ENCODE data around the gene NIBAN1. TPM values are rescaled to one million over a fixed set of nuclear protein-coding genes. Genes with fewer than 3 reads are reported as not detected.

Gene NIBAN1
- 97.4 and 169 TPM in 2 replicates for total RNA-seq

GRCh38 chr1:184974056-184974836 is at the start of gene NIBAN1:
NIBAN1 (minus strand) TSS chr1:184974508; CDS start chr1:184974356, 152 bp downstream.
- Histone ChIP-seq H3K4me3 (ENCODE audit: low read depth, low read length) (peak within 1 kb of the TSS; percentile 79), H3K36me3 (ENCODE audit: control insufficient read depth, insufficient read depth, low read length) (no peaks in the 10 kb centered on the region), H3K27me3 (ENCODE audit: control insufficient read depth, insufficient read depth, low read length) (no peaks in the 10 kb centered on the region)
- DNase-seq (ENCODE audit: low read depth) (peak; percentile 50), FAIRE-seq (no peak)
- TF ChIP-seq CTCF (IDR thresholded peaks at IDR 0.05; ENCODE audit: insufficient read depth, low read length, severe bottlenecking) = no peak

- DNase-seq (ENCODE audit: low read depth) = no peak
- no peak overlapping the region for H3K4me3 ChIP-seq (ENCODE audit: low read depth, low read length)
- no peak for FAIRE-seq
- H3K27me3 ChIP-seq (ENCODE audit: control insufficient read depth, insufficient read depth, low read length) = no peaks in the 10 kb centered on the region
- no peaks in the 10 kb centered on the region for H3K36me3 ChIP-seq (ENCODE audit: control insufficient read depth, insufficient read depth, low read length)
- no peak for TF ChIP-seq CTCF (IDR thresholded peaks at IDR 0.05; ENCODE audit: insufficient read depth, low read length, severe bottlenecking)
These were observed 43.7 kb upstream of the NIBAN1 start for GRCh38 chr1:185017966-185018365.

GRCh38 chr1:185017338-185017737 is 43.0 kb upstream of the NIBAN1 start:
- Histone ChIP-seq H3K4me3 (ENCODE audit: low read depth, low read length) (no peak overlapping the region), H3K36me3 (ENCODE audit: control insufficient read depth, insufficient read depth, low read length) (no peaks in the 10 kb centered on the region), H3K27me3 (ENCODE audit: control insufficient read depth, insufficient read depth, low read length) (no peaks in the 10 kb centered on the region)
- FAIRE-seq (peak; percentile 62), DNase-seq (ENCODE audit: low read depth) (peak; percentile 95)
- TF ChIP-seq CTCF (IDR thresholded peaks at IDR 0.05; ENCODE audit: insufficient read depth, low read length, severe bottlenecking) = no peak

DNA sequence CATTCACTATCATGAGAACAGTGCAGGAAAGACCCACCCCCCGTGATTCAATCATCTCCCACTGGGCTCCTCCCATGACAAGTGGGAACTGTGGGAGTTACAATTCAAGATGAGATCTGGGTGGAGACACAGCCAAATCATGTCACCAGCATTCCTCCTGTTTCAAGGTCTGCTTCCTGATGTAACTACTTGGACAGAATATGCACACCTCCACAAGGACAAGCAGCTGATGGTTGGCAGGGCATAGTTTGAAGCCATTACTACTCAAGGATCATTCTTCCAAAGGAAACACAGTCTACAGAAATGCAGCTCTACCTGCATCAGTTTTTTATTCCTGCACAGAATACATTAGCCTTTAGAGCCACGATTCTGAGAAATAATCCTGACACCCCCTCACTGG is 42.6 kb upstream of the NIBAN1 start:
- no peaks in the 10 kb centered on the region for H3K36me3 ChIP-seq (ENCODE audit: control insufficient read depth, insufficient read depth, low read length)
- DNase-seq (ENCODE audit: low read depth) (peak; percentile 27), FAIRE-seq (no peak)
- TF ChIP-seq CTCF (IDR thresholded peaks at IDR 0.05; ENCODE audit: insufficient read depth, low read length, severe bottlenecking) = no peak
- H3K4me3 ChIP-seq (ENCODE audit: low read depth, low read length) = no peak overlapping the region
- no peaks in the 10 kb centered on the region for H3K27me3 ChIP-seq (ENCODE audit: control insufficient read depth, insufficient read depth, low read length)

DNA sequence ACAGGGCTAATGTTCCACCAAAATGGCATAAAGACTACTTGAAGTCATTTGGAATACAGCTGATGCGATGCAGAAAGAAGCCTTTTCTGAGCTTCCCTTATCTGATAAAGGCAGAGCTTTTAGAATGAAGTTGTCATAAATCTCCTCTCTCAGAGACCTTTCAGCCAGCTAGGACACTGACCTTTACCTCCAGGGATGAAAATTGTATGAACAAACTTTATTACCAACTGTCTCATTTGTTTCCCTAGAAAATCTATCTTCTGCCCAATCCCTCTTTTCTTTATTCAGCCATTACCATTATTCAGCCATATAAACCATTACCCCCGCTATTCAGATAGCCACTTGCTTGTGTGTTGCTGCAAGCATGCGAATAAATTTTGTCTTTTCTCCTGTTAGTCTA is 41.3 kb upstream of the NIBAN1 start:
- DNase-seq (ENCODE audit: low read depth) = no peak
- Histone ChIP-seq H3K36me3 (ENCODE audit: control insufficient read depth, insufficient read depth, low read length) (no peaks in the 10 kb centered on the region), H3K27me3 (ENCODE audit: control insufficient read depth, insufficient read depth, low read length) (no peaks in the 10 kb centered on the region), H3K4me3 (ENCODE audit: low read depth, low read length) (no peak overlapping the region)
- no peak for FAIRE-seq
- no peak for TF ChIP-seq CTCF (IDR thresholded peaks at IDR 0.05; ENCODE audit: insufficient read depth, low read length, severe bottlenecking)

- FAIRE-seq (no peak), DNase-seq (ENCODE audit: low read depth) (no peak)
- no peak for TF ChIP-seq CTCF (IDR thresholded peaks at IDR 0.05; ENCODE audit: insufficient read depth, low read length, severe bottlenecking)
- Histone ChIP-seq H3K36me3 (ENCODE audit: control insufficient read depth, insufficient read depth, low read length) (no peaks in the 10 kb centered on the region), H3K4me3 (ENCODE audit: low read depth, low read length) (no peak overlapping the region), H3K27me3 (ENCODE audit: control insufficient read depth, insufficient read depth, low read length) (no peaks in the 10 kb centered on the region)
These were observed 40.6 kb upstream of the NIBAN1 start for GRCh38 chr1:185014941-185015340.

Measured in bronchial epithelial cell (primary cell).